Stimulated activated naive B cell treated with anti-CD40 and anti-IgM and Interleukin-4, amounts not matched to agents 10 μg/mL and 1 μg/mL and 100 μg/mL, for 72 hours (primary cell): Measurements from ENCODE around the gene CPEB1.

Experiments used
- ATAC-seq, 2 donors: fragments of 150-1000 bp; cut with Tn5 transposase; replicated peaks; 2 replicates each; pipeline ENCODE4 v1.10.0; 2021; ENCODE audit warnings: moderate library complexity in 1 of 2
- DNase-seq: peaks from one replicate; pipeline ENCODE4 v3.0.0; 2021
- H3K27ac Mint-ChIP-seq: one replicate; pipeline ENCODE4 v1.8.0; 2022; ENCODE audit warnings: mild to moderate bottlenecking, mixed read lengths
- H3K27me3 Mint-ChIP-seq, 2 donors: one replicate each; pipeline ENCODE4 v1.8.0; 2022; ENCODE audit warnings: mixed read lengths in 2 of 2
- H3K36me3 Mint-ChIP-seq, 2 donors: one replicate each; pipeline ENCODE4 v1.8.0; 2022; ENCODE audit warnings: mixed read lengths in 2 of 2, mild to moderate bottlenecking in 1 of 2
- H3K4me1 Mint-ChIP-seq, 2 donors: one replicate each; pipeline ENCODE4 v1.8.0; 2022; ENCODE audit warnings: mixed read lengths in 2 of 2, mild to moderate bottlenecking in 1 of 2
- H3K4me3 Mint-ChIP-seq, 2 donors: one replicate each; pipeline ENCODE4 v1.8.0; 2022; ENCODE audit warnings: mild to moderate bottlenecking in 2 of 2, mixed read lengths in 2 of 2, moderate library complexity in 1 of 2
- H3K9me3 Mint-ChIP-seq, 2 donors: one replicate each; pipeline ENCODE4 v1.8.0; 2022; ENCODE audit warnings: mixed read lengths in 2 of 2, mild to moderate bottlenecking in 1 of 2

CPEB1 gene

GRCh38 chr15:82587805-82588204 lies 59.4 kb downstream of the CPEB1 start:
- Mint-ChIP-seq H3K4me3 (no peak overlapping the region), H3K36me3 (no peaks in the 10 kb centered on the region), H3K9me3 (no peaks in the 10 kb centered on the region), H3K27me3 (peaks cover 22 to 33% of the 10 kb centered on the region in 2 donors), H3K4me1 (no peaks in the 10 kb centered on the region), H3K27ac (no peak overlapping the region)
- ATAC-seq (no peak), DNase-seq (no peak)

- H3K27me3 Mint-ChIP-seq, result peaks cover 23 to 35% of the 10 kb centered on the region in 2 donors
- no peak for DNase-seq
- no peaks in the 10 kb centered on the region for H3K36me3 Mint-ChIP-seq
- no peaks in the 10 kb centered on the region for H3K4me1 Mint-ChIP-seq
- H3K4me3 Mint-ChIP-seq, result no peak overlapping the region
- no peaks in the 10 kb centered on the region for H3K9me3 Mint-ChIP-seq
- no peak overlapping the region for H3K27ac Mint-ChIP-seq
- ATAC-seq, result no peak
Measured at GRCh38 chr15:82585072-82585471, 62.1 kb downstream of the CPEB1 start.

DNA sequence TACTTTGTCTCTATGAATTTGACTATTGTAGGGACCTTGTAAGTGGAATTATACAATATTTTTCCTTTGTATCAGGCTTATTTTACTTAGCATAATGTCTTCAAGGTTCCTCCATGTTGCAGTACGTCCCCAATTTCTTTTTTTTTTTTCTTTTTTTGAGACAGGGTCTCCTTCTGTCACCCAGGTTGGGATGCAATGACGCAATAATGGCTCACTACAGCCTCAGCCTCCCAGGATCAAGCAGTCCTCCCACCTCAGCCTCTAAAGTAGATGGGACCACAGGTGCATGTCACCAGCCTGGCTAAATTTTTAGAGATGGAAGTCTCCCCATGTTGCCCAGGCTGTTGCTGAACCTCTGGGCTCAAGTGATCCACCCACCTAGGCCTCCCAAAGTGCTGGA lies 66.5 kb downstream of the CPEB1 start:
- Mint-ChIP-seq H3K4me3 (no peak overlapping the region), H3K27ac (no peak overlapping the region), H3K27me3 (peaks cover 19 to 32% of the 10 kb centered on the region in 2 donors), H3K36me3 (no peaks in the 10 kb centered on the region), H3K4me1 (no peaks in the 10 kb centered on the region), H3K9me3 (no peaks in the 10 kb centered on the region)
- no peak for ATAC-seq
- no peak for DNase-seq

GRCh38 chr15:82575335-82575734 lies 71.8 kb downstream of the CPEB1 start:
- H3K27me3 Mint-ChIP-seq, result peaks cover 34 to 42% of the 10 kb centered on the region in 2 donors
- no peak overlapping the region for H3K27ac Mint-ChIP-seq
- DNase-seq, result no peak
- H3K4me3 Mint-ChIP-seq, result no peak overlapping the region
- no peaks in the 10 kb centered on the region for H3K9me3 Mint-ChIP-seq
- H3K4me1 Mint-ChIP-seq, result peaks cover 0 to 6% of the 10 kb centered on the region in 2 donors
- ATAC-seq, result no peak
- no peaks in the 10 kb centered on the region for H3K36me3 Mint-ChIP-seq

DNA sequence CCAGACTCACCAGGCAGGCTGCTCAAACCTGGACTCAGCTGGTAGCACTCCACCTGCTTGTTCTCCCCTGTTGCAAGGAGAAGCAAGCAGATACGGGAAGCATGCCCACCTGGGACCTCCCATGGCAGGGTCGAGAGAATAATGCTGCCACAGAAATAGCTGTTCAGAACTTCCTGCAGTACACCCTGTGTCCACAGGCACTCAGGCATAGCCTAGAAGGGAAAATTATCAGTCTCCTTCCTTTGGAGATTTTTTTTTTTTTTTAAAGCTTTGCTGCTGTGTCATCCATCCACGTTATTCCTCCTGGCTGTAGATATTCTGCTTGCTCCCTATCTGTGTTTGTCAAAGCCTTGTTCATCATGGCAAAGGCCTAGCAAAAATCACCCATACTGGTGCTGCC lies 74.2 kb downstream of the CPEB1 start:
- ATAC-seq (no peak), DNase-seq (no peak)
- no peak overlapping the region for H3K4me3 Mint-ChIP-seq
- H3K4me1 Mint-ChIP-seq, result peaks cover 0 to 6% of the 10 kb centered on the region in 2 donors
- no peaks in the 10 kb centered on the region for H3K36me3 Mint-ChIP-seq
- H3K27ac Mint-ChIP-seq, result no peak overlapping the region
- no peaks in the 10 kb centered on the region for H3K9me3 Mint-ChIP-seq
- H3K27me3 Mint-ChIP-seq, result peaks cover 34 to 41% of the 10 kb centered on the region in 2 donors

DNA sequence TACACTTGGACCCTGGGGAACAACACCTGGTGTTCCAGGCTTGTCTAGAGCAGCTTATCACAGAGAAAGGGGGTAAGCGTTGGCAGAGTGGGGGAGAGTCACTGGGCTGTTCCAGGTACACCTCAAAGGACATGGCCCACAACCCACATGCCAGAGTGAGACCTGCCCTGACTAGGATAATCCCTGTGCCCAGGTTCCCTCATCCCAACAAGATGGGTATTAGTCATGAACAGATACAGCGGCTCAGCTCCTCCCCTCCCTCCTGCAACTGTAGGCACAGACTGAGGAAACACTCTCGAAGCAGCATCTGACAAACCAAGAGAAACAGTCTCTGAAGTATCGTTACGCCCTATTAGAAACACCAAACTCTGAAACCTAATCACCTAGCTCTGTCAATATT lies 74.9 kb downstream of the CPEB1 start:
- no peak overlapping the region for H3K27ac Mint-ChIP-seq
- H3K4me1 Mint-ChIP-seq, result peaks cover 0 to 6% of the 10 kb centered on the region in 2 donors
- no peak overlapping the region for H3K4me3 Mint-ChIP-seq
- no peaks in the 10 kb centered on the region for H3K9me3 Mint-ChIP-seq
- no peaks in the 10 kb centered on the region for H3K36me3 Mint-ChIP-seq
- DNase-seq, result no peak
- peaks cover 34 to 48% of the 10 kb centered on the region in 2 donors for H3K27me3 Mint-ChIP-seq
- no peak for ATAC-seq

DNA sequence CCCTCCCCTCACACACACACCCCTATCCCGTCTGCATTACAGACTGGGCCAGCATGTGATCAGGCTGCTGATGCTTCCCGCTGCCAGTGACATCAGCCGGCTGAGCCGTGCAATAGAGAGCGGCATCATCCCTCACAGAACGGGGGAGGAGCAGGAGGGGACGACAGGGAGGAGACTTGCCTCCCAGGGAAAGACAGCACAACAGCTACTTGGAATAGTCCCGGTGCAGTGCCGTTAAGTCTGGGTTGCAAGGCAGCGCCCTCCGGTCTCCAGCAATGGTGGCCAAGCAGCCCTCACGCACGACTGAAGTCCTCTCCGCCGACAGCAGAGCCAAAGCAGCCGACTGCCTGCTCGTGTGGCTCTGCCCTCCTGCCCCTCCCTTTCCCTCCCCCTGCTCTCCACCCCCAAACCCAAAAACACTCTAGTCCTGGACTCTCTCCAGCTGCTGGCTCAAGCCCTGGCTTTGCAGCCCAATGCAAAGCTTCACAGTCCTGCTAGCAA lies 75.4 kb downstream of the CPEB1 start:
- Mint-ChIP-seq H3K27me3 (peaks cover 38 to 53% of the 10 kb centered on the region in 2 donors), H3K4me1 (peaks cover 0 to 6% of the 10 kb centered on the region in 2 donors), H3K9me3 (no peaks in the 10 kb centered on the region), H3K36me3 (no peaks in the 10 kb centered on the region), H3K4me3 (peak overlapping the region in 1 of 2 donors; percentile 29), H3K27ac (no peak overlapping the region)
- DNase-seq (no peak), ATAC-seq (peak; percentile 27)

DNA sequence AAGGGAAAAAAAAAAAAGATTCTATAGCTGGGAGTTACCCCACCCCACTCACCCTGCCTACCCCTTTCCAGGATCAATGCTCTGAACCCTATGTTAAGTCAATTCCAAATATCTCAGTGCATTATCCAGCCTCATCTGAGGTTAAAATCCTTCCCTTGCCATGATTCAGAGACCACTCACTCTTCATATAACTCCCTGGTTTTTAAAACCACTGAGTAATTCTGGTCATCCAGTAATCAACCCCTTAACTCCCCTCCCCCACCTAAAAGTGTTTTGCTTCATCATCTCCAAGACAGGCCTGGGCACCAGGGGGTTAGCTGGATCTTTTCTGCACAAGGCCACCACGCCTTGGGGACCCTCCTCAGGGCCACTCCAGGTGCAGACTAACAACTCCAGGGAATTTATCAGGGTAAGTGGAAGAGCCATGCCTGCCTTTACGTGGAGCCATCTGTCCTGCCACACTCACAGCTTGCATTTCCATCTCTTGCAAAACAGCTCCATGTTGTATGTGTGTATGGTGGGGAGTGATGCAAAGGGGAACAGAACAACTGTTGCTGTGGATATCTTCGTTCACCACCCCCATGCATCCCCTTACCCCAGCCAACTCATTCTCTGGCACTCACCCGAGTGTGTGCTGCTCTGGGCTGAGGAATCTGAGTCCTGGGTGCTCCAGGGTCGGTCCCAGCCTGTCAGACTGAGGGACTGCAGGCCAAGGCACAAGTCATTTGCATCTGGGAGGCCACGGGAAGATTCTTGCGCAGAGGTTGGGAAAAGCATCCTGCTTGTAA lies 76.2 kb downstream of the CPEB1 start:
- Mint-ChIP-seq H3K4me3 (no peak overlapping the region), H3K4me1 (peaks cover 0 to 6% of the 10 kb centered on the region in 2 donors), H3K27me3 (peaks cover 45 to 60% of the 10 kb centered on the region in 2 donors), H3K27ac (no peak overlapping the region), H3K9me3 (no peaks in the 10 kb centered on the region), H3K36me3 (no peaks in the 10 kb centered on the region)
- no peak for DNase-seq
- no peak for ATAC-seq

DNA sequence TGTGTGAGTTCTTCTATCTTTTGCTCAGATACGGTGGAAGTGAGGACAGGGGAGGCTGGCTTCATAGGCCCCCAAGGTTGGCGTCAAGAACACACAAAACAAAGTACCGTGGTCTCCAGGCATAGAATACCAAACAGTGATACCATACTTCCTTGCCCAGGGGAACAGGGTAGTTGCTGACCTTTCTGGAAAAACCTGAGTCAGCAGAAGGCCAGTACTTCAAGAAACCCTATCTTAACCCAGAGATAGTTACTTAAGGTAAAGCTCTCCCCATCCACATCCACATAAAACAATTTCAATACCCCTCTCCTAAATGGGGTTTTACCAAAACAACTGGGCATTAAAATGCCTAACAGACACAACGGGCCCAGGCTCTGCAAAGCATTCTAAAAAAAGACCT lies 77.3 kb downstream of the CPEB1 start:
- ATAC-seq (no peak), DNase-seq (no peak)
- no peak overlapping the region for H3K27ac Mint-ChIP-seq
- H3K4me3 Mint-ChIP-seq, result no peak overlapping the region
- H3K9me3 Mint-ChIP-seq, result no peaks in the 10 kb centered on the region
- peaks cover 0 to 6% of the 10 kb centered on the region in 2 donors for H3K4me1 Mint-ChIP-seq
- peaks cover 55 to 71% of the 10 kb centered on the region in 2 donors for H3K27me3 Mint-ChIP-seq
- H3K36me3 Mint-ChIP-seq, result no peaks in the 10 kb centered on the region

DNA sequence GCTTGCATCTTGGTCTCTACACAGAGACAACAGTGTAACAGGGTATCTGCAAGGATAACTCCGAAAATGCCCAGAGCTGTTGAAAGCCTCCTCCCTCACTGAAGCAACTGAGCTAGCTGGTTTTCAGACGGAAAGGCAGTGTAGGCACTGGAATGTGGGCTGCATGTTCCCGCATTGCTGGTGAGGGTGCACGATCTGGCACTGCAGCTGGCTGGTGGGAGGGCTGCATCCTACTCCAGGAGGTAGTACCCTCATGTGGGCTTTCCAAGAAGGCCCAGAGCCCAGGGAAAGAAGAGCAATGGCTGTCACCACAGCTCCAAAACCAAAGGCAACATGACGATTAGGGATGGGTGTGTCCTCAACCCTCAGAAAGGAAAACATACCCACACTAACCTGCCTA lies 78.2 kb downstream of the CPEB1 start:
- Mint-ChIP-seq H3K9me3 (no peaks in the 10 kb centered on the region), H3K27me3 (peaks cover 53 to 74% of the 10 kb centered on the region in 2 donors), H3K36me3 (no peaks in the 10 kb centered on the region), H3K4me1 (peaks cover 0 to 6% of the 10 kb centered on the region in 2 donors), H3K27ac (no peak overlapping the region), H3K4me3 (no peak overlapping the region)
- ATAC-seq, result no peak
- no peak for DNase-seq

DNA sequence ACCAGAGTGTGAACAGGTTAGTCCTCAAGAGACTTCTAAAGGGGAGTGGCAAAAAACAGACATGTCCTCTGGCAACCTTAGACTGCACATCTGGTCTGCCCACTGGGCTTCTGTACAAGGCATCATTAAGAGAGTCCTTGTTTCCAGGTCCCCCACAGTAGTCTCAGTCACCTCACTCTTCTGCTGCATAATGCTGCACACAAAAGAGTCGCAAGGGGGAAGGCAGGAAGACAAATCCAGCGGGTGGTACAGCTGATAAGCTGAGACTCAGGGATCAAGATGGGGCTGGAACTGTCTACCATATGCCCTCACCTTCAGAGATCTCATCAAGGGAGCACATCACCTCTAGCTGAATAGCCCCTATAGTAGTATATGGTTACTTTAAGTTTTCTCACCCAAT lies 79.5 kb downstream of the CPEB1 start:
- Mint-ChIP-seq H3K36me3 (no peaks in the 10 kb centered on the region), H3K4me1 (peaks cover 0 to 6% of the 10 kb centered on the region in 2 donors), H3K9me3 (no peaks in the 10 kb centered on the region), H3K4me3 (no peak overlapping the region), H3K27ac (no peak overlapping the region), H3K27me3 (peaks cover 41 to 61% of the 10 kb centered on the region in 2 donors)
- DNase-seq (no peak), ATAC-seq (no peak)

- Mint-ChIP-seq H3K27me3 (peaks cover 31 to 52% of the 10 kb centered on the region in 2 donors), H3K9me3 (no peaks in the 10 kb centered on the region), H3K36me3 (no peaks in the 10 kb centered on the region), H3K4me1 (peaks cover 0 to 3% of the 10 kb centered on the region in 2 donors), H3K4me3 (no peak overlapping the region), H3K27ac (no peak overlapping the region)
- DNase-seq, result no peak
- ATAC-seq, result no peak
Measured at GRCh38 chr15:82566690-82567089, 80.5 kb downstream of the CPEB1 start.

DNA sequence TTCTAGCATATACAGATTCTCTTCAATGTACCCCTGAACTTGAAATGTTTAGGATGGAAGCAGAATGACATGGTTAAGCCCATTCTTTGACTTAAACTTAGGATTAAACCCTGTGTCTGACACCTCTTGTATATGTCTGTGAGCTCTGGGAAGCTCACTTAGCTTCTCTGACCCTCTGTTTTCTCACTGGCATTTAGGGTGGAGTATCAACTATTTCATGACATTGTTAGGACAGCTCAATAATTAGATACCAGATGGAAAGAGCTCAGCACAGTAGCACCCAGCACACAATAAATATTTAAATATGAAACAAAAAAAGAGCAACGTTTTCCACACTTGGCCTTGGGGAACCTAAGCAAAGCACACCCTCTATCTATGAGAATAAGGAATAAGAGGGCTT lies 88.7 kb downstream of the CPEB1 start:
- Mint-ChIP-seq H3K36me3 (no peaks in the 10 kb centered on the region), H3K27me3 (peaks cover 4 to 15% of the 10 kb centered on the region in 2 donors), H3K4me1 (no peaks in the 10 kb centered on the region), H3K9me3 (no peaks in the 10 kb centered on the region), H3K4me3 (no peak overlapping the region), H3K27ac (no peak overlapping the region)
- ATAC-seq (no peak), DNase-seq (no peak)

- DNase-seq (no peak), ATAC-seq (no peak)
- Mint-ChIP-seq H3K27me3 (peaks cover 20 to 21% of the 10 kb centered on the region in 2 donors), H3K9me3 (no peaks in the 10 kb centered on the region), H3K27ac (no peak overlapping the region), H3K4me3 (no peak overlapping the region), H3K36me3 (no peaks in the 10 kb centered on the region), H3K4me1 (peaks cover 9 to 11% of the 10 kb centered on the region in 2 donors)
Measured at GRCh38 chr15:82556315-82557035, 90.7 kb downstream of the CPEB1 start.

GRCh38 chr15:82554849-82555248 lies 92.3 kb downstream of the CPEB1 start:
- ATAC-seq (no peak), DNase-seq (no peak)
- H3K27ac Mint-ChIP-seq, result no peak overlapping the region
- H3K4me1 Mint-ChIP-seq, result peaks cover 23 to 27% of the 10 kb centered on the region in 2 donors
- H3K9me3 Mint-ChIP-seq, result no peaks in the 10 kb centered on the region
- H3K27me3 Mint-ChIP-seq, result peaks cover 24 to 33% of the 10 kb centered on the region in 2 donors
- H3K4me3 Mint-ChIP-seq, result no peak overlapping the region
- no peaks in the 10 kb centered on the region for H3K36me3 Mint-ChIP-seq
